Neural cell (in vitro differentiated cells): ENCODE measurements around the gene HDAC11. TPM values are rescaled to one million over a fixed set of nuclear protein-coding genes. Genes with fewer than 3 reads are reported as not detected.
"Not testable (repeated sequence)": the region's sequence is repeated elsewhere in the genome, so short reads cannot be mapped to it uniquely, and the experiment has no call there.

Experiments
- H2AFZ ChIP-seq: fragments of 200-600, 300-800 bp; sonication (generic), shearing (Covaris generic); 2 replicates; pipeline ENCODE4 v1.6.0; 2014; ENCODE audit warnings: low read depth, mild to moderate bottlenecking, antibody characterized with exemption, low read length, moderate library complexity
- H3F3A ChIP-seq: fragments of 200-600 bp; shearing (Covaris generic); 2 replicates; pipeline ENCODE4 v1.6.1; 2016; ENCODE audit warnings: mild to moderate bottlenecking, moderate library complexity, mixed read lengths, antibody characterized with exemption, low read length; ENCODE audit not compliant: insufficient read depth, poor library complexity, severe bottlenecking
- H3K27ac ChIP-seq: fragments of 200-600, 300-800 bp; sonication (generic), shearing (Covaris generic); 2 replicates; pipeline ENCODE4 v1.5.1; 2014; ENCODE audit warnings: mild to moderate bottlenecking, low read length, moderate library complexity
- H3K27me3 ChIP-seq: fragments of 300-800, 200-600 bp; sonication (generic), shearing (Covaris generic); 2 replicates; pipeline ENCODE4 v1.6.0; 2014; ENCODE audit warnings: mild to moderate bottlenecking, low read depth, low read length, moderate library complexity; ENCODE audit not compliant: insufficient read depth
- H3K36me3 ChIP-seq: fragments of 300-800, 200-600 bp; sonication (generic), shearing (Covaris generic); 2 replicates; pipeline ENCODE4 v1.5.1; 2014; ENCODE audit warnings: mild to moderate bottlenecking, antibody characterized with exemption, low read length, moderate library complexity; ENCODE audit not compliant: insufficient read depth
- H3K4me2 ChIP-seq: fragments of 300-800, 200-600 bp; sonication (generic), shearing (Covaris generic); 2 replicates; pipeline ENCODE4 v1.6.0; 2014; ENCODE audit warnings: mild to moderate bottlenecking, low read length
- H3K4me3 ChIP-seq: fragments of 300-800, 200-600 bp; sonication (generic), shearing (Covaris generic); 2 replicates; pipeline ENCODE4 v1.5.1; 2014; ENCODE audit warnings: mild to moderate bottlenecking, low read length, moderate library complexity
- H3K79me2 ChIP-seq: fragments of 200-600 bp; shearing (Covaris generic); replicated peaks from 2 replicates; pipeline ENCODE4 v1.6.0; 2014; ENCODE audit warnings: mild to moderate bottlenecking, low read length, moderate library complexity; ENCODE audit not compliant: insufficient read depth
- H3K9ac ChIP-seq: fragments of 300-800, 200-600 bp; sonication (generic), shearing (Covaris generic); 2 replicates; pipeline ENCODE4 v1.6.1; 2016; ENCODE audit warnings: mild to moderate bottlenecking, low read length, mixed read lengths
- H3K9me2 ChIP-seq: fragments of 200-600 bp; shearing (Covaris generic); 2 replicates; pipeline ENCODE4 v1.6.1; 2016; ENCODE audit warnings: mild to moderate bottlenecking, low read length, mixed read lengths; ENCODE audit not compliant: insufficient read depth
- H3K9me3 ChIP-seq: fragments of 200-600, 300-800 bp; sonication (generic), shearing (Covaris generic); 2 replicates; pipeline ENCODE4 v1.6.1; 2016; ENCODE audit warnings: mild to moderate bottlenecking, mixed run types, low read length, moderate library complexity, mixed read lengths
- H4K20me1 ChIP-seq: fragments of 200-600 bp; shearing (Covaris generic); 2 replicates; pipeline ENCODE4 v1.6.1; 2016; ENCODE audit warnings: mild to moderate bottlenecking, mixed run types; ENCODE audit not compliant: insufficient read depth
- CTCF ChIP-seq: fragments of 450-650 bp; IDR thresholded peaks from 2 replicates; pipeline ENCODE4 v1.5.1; 2014; ENCODE audit warnings: antibody characterized with exemption, mild to moderate bottlenecking, moderate library complexity; ENCODE audit not compliant: poor library complexity, severe bottlenecking
- EP300 ChIP-seq: fragments of 450-650 bp; conservative IDR thresholded peaks from 2 replicates; pipeline ENCODE4 v1.6.1; 2014; ENCODE audit warnings: antibody characterized with exemption, mild to moderate bottlenecking, moderate library complexity; ENCODE audit not compliant: poor library complexity, severe bottlenecking
- EZH2 ChIP-seq: fragments of 200-600, 300-800 bp; shearing (Covaris generic), sonication (generic); IDR thresholded peaks from 2 replicates; pipeline ENCODE4 v1.6.1; 2014; ENCODE audit warnings: antibody characterized with exemption, low read length, borderline replicate concordance, mild to moderate bottlenecking; ENCODE audit not compliant: insufficient read depth, poor library complexity, severe bottlenecking
- MXI1 ChIP-seq: fragments of 450-650 bp; conservative IDR thresholded peaks from 2 replicates; pipeline ENCODE4 v1.6.1; 2014; ENCODE audit warnings: antibody characterized with exemption, mild to moderate bottlenecking; ENCODE audit not compliant: poor library complexity, severe bottlenecking
- POLR2AphosphoS5 ChIP-seq: IDR thresholded peaks from 2 replicates; pipeline ENCODE4 v1.6.1; 2012
- RAD21 ChIP-seq: fragments of 450-650 bp; conservative IDR thresholded peaks from 2 replicates; pipeline ENCODE4 v1.6.1; 2014; ENCODE audit warnings: antibody characterized with exemption, mild to moderate bottlenecking, moderate library complexity
- SMC3 ChIP-seq: fragments of 450-650 bp; conservative IDR thresholded peaks from 2 replicates; pipeline ENCODE4 v1.6.1; 2014; ENCODE audit warnings: antibody characterized with exemption, mild to moderate bottlenecking, moderate library complexity; ENCODE audit not compliant: poor library complexity
- TAF1 ChIP-seq: IDR thresholded peaks from 2 replicates; pipeline ENCODE4 v1.6.1; 2012; ENCODE audit warnings: low read depth
- polyA minus RNA-seq: library from RNA; depleted of rRNA, polyadenylated mRNA; stranded (reverse); fragments of >200 nt; gene quantifications from 2 replicates; pipeline ENCODE4 v1.2.3, GENCODE V29; 2014
- polyA plus RNA-seq: library from polyadenylated mRNA; depleted of rRNA; stranded (reverse); fragments of >200 nt; gene quantifications from 2 replicates; pipeline ENCODE4 v1.2.3, GENCODE V29; 2014
- TF ChIP-seq, protein P1 (sequence below): IDR thresholded peaks from 2 replicates; pipeline ENCODE4 v1.6.1; 2012; ENCODE audit warnings: borderline replicate concordance

The HDAC11 gene
- 14.8 and 18.3 TPM in 2 replicates for polyA plus RNA-seq
- polyA minus RNA-seq, result 10.7 and 11.3 TPM in 2 replicates

- Histone ChIP-seq H2AFZ (peak within 1 kb of the TSS; percentile 38), H3K9me3 (no peaks in the 10 kb centered on the region), H3K4me2 (peak within 1 kb of the TSS; percentile 39), H3K79me2 (no peaks in the 10 kb centered on the region), H3K36me3 (no peaks in the 10 kb centered on the region), H3K27me3 (no peaks in the 10 kb centered on the region), H3K9me2 (no peaks in the 10 kb centered on the region), H3K4me3 (peak within 1 kb of the TSS; percentile 70), H3F3A (no peaks in the 10 kb centered on the region), H3K27ac (no peak within 1 kb of the TSS), H4K20me1 (no peaks in the 10 kb centered on the region), H3K9ac (peak within 1 kb of the TSS; percentile 62)
- TF ChIP-seq TAF1, result no peak
- peak; percentile 40 for TF ChIP-seq POLR2AphosphoS5
- TF ChIP-seq MXI1, result no peak
- no peak for TF ChIP-seq SMC3
- TF ChIP-seq EP300, result no peak
- TF ChIP-seq, protein P1, sequence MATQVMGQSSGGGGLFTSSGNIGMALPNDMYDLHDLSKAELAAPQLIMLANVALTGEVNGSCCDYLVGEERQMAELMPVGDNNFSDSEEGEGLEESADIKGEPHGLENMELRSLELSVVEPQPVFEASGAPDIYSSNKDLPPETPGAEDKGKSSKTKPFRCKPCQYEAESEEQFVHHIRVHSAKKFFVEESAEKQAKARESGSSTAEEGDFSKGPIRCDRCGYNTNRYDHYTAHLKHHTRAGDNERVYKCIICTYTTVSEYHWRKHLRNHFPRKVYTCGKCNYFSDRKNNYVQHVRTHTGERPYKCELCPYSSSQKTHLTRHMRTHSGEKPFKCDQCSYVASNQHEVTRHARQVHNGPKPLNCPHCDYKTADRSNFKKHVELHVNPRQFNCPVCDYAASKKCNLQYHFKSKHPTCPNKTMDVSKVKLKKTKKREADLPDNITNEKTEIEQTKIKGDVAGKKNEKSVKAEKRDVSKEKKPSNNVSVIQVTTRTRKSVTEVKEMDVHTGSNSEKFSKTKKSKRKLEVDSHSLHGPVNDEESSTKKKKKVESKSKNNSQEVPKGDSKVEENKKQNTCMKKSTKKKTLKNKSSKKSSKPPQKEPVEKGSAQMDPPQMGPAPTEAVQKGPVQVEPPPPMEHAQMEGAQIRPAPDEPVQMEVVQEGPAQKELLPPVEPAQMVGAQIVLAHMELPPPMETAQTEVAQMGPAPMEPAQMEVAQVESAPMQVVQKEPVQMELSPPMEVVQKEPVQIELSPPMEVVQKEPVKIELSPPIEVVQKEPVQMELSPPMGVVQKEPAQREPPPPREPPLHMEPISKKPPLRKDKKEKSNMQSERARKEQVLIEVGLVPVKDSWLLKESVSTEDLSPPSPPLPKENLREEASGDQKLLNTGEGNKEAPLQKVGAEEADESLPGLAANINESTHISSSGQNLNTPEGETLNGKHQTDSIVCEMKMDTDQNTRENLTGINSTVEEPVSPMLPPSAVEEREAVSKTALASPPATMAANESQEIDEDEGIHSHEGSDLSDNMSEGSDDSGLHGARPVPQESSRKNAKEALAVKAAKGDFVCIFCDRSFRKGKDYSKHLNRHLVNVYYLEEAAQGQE, result no peak
- TF ChIP-seq EZH2, result no peak
- no peak for TF ChIP-seq RAD21
- TF ChIP-seq CTCF, result peak; percentile 46
Measured at GRCh38 chr3:13479582-13480339, at the start of gene HDAC11. Gene HDAC11, plus strand, starts transcription at chr3:13480306. Its CDS starts 42 bp downstream, at chr3:13480348.

DNA sequence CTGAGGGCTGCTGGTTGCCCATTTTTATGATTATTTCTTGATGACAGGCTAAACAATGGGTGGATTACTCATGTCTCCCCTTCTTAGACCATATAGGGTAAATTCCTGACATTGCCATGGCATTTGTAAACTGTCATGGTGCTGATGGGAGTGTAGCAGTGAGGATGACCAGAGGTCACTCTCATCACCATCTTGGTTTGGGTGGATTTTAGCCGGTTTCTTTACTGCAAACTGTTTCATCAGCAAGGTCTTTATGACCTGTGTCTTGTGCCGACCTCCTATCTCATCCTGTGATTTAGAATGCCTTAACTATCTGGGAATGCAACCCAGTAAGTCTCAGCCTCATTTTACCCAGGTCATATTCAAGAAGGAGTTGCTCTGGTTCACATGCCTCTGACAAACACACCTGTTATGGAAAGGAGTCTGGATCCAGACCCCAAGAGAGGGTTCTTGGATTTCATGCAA lies 49.7 kb upstream of the HDAC11 start:
- not testable (repeated sequence) for H3K9me2 ChIP-seq, H3K4me3 ChIP-seq, H3F3A ChIP-seq, H3K9ac ChIP-seq, H3K9me3 ChIP-seq, H3K4me2 ChIP-seq, H4K20me1 ChIP-seq, H3K36me3 ChIP-seq, H3K79me2 ChIP-seq, H3K27me3 ChIP-seq, H3K27ac ChIP-seq, H2AFZ ChIP-seq
